ENCODE data around the gene TSPO.

The TSPO gene

DNA sequence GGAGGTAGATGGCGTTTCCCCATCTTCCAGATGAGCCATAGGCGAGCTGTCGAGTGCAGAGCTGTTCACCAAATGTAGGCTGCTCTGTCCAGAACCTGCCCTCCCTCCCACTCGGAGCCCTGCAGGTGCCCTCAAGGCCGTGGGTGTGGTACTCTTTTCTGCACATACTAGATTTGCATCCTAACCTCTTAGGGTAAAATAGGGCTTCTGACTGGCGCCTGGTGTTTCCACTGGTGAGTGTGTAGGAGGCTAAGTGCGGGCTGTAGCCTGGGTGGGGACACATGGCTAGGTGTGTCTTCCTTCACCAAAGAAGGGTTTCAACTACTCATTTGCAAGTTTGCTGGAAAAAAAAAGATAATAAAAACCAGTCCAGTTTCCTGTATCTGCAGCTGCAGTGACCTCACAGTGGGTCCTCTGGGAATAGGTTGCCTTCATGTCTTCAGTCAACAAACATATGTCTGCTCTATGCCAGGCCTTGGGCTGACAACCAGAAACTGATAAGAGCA is 32.4 kb upstream of the TSPO start:
- Histone ChIP-seq H3K4me3 (ENCODE audit: low read depth, low read length) (no peak overlapping the region), H3K9me3 (no peaks in the 10 kb centered on the region), H3K36me3 (no peaks in the 10 kb centered on the region), H3K4me1 (0 out of 2 replicates have a peak, but pooled peaks cover 2% of the 10 kb centered on the region), H3K27me3 (no peaks in the 10 kb centered on the region; the same call in 1 of the 2 replicates)
- TF ChIP-seq, protein P1, sequence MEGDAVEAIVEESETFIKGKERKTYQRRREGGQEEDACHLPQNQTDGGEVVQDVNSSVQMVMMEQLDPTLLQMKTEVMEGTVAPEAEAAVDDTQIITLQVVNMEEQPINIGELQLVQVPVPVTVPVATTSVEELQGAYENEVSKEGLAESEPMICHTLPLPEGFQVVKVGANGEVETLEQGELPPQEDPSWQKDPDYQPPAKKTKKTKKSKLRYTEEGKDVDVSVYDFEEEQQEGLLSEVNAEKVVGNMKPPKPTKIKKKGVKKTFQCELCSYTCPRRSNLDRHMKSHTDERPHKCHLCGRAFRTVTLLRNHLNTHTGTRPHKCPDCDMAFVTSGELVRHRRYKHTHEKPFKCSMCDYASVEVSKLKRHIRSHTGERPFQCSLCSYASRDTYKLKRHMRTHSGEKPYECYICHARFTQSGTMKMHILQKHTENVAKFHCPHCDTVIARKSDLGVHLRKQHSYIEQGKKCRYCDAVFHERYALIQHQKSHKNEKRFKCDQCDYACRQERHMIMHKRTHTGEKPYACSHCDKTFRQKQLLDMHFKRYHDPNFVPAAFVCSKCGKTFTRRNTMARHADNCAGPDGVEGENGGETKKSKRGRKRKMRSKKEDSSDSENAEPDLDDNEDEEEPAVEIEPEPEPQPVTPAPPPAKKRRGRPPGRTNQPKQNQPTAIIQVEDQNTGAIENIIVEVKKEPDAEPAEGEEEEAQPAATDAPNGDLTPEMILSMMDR (IDR thresholded peaks at IDR 0.05; ENCODE audit: low read depth, low read length) = no peak
- DNase-seq = peak; percentile 75

DNA sequence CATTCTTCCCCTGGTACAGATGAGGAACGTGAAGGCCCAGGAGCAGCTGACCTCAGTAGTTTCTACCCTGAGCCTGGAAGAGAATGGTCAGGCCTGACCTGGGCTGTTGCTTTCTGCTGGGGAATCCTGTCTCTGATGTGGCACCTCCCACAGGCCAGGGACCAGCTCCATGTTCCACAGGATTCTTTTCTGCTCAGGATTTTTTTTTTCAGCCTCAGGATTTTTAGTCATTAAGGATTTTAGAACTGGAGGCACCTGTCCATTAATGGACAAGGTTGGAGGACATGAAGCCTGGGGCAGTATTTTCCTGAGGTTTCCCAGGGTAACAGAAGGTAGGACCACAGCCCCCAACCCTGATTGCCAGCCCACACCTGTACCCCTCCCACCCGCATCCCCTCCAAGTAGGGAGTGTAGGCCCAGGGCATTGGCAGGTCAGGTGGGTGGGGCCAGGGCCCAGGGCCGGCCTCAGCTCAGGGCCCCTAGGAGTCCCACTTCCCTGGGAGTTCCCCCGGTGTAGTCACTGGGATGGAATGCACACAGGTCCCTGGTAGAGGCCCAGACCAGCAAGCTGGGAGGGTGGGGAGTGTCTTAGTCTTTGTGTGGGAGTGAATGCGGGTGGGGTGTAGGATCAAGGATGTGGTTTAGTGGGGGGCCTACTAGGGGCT is 24.7 kb upstream of the TSPO start:
- H3K36me3 ChIP-seq = peaks cover 5% of the 10 kb centered on the region
- no peaks in the 10 kb centered on the region for H3K4me1 ChIP-seq
- TF ChIP-seq, protein P1 (IDR thresholded peaks at IDR 0.05; ENCODE audit: low read depth, low read length) = no peak
- no peaks in the 10 kb centered on the region for H3K27me3 ChIP-seq
- no peak for DNase-seq
- no peak overlapping the region for H3K4me3 ChIP-seq (ENCODE audit: low read depth, low read length)
- H3K9me3 ChIP-seq = no peaks in the 10 kb centered on the region

DNA sequence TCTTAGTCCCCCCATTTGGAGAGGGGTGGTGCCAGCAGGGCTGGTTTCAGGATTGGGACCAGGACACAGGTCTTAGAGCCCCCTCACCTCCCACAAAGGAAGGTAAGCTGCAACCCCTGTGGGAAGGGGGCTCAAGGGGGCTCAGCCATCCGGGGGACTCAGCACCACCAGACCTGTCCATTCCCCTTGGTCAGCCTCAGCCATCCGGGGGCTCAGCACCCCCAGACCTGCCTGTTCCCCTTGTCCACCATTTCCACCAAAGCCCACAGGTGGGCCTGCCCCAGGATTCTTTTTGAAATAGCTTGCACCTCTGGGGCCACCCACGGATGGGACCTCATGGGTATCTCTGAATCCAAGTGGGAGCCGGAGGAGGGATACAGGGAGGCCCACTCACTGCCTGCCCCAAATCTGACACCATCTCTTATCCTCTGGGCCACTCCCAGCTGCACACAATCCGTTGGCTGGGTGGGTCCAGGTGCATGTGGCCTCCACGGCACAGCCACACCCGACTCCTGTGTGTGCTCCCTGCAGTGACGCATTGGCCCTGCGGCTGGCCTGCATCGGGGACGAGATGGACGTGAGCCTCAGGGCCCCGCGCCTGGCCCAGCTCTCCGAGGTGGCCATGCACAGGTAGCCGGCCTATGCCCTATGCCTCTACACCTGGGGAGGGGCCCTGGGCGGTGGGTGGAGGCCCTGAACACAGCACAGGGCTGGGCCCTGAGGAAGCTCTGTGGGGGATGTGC is 24.0 kb upstream of the TSPO start:
- Histone ChIP-seq H3K4me1 (no peaks in the 10 kb centered on the region), H3K36me3 (peaks cover 12% of the 10 kb centered on the region), H3K27me3 (no peaks in the 10 kb centered on the region), H3K9me3 (no peaks in the 10 kb centered on the region), H3K4me3 (ENCODE audit: low read depth, low read length) (no peak overlapping the region)
- no peak for DNase-seq
- TF ChIP-seq, protein P1 (IDR thresholded peaks at IDR 0.05; ENCODE audit: low read depth, low read length) = no peak

DNA sequence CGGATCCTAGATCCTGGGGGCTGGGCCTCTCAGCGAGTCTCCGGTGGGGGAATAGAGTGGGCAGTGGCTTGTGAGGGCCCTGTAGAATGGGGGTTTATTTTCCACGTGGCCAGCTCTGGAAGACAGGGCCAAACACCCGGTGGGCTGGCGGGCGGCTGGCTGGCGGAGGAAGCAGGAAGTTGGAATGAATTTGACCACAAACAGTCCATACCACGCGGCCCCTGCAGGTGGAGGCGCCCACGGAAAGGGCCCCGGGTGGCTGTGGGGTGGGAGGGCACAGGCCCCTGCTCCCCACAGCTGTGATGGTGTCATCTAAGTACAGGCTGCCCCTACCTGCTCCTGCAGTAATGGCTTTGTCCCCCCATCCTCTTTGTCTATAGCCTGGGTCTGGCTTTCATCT is 23.2 kb upstream of the TSPO start:
- TF ChIP-seq, protein P1 (IDR thresholded peaks at IDR 0.05; ENCODE audit: low read depth, low read length) = no peak
- no peak overlapping the region for H3K4me3 ChIP-seq (ENCODE audit: low read depth, low read length)
- no peak for DNase-seq
- peaks cover 17% of the 10 kb centered on the region for H3K36me3 ChIP-seq
- H3K9me3 ChIP-seq = no peaks in the 10 kb centered on the region
- no peaks in the 10 kb centered on the region for H3K27me3 ChIP-seq
- H3K4me1 ChIP-seq = no peaks in the 10 kb centered on the region

DNA sequence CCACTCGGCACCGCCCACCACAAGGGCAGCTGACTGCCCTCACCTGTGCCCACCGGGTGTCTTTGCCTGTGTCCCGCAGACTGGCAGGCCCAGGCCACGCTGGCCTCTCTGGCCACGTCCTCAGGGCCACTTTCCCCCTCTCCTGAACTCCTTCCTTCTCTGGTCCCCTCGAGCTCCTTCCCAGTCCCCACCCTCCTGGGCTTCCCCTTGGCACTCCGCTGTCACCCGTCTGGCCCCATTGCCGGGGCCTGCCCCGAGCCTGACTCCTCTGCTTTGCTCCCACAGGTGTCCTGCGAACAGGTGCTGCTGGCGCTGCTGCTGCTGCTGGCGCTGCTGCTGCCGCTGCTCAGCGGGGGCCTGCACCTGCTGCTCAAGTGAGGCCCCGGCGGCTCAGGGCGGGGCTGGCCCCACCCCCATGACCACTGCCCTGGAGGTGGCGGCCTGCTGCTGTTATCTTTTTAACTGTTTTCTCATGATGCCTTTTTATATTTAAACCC is 22.4 kb upstream of the TSPO start:
- TF ChIP-seq, protein P1 (IDR thresholded peaks at IDR 0.05; ENCODE audit: low read depth, low read length) = no peak
- H3K27me3 ChIP-seq = no peaks in the 10 kb centered on the region
- peaks cover 24% of the 10 kb centered on the region for H3K36me3 ChIP-seq
- no peak overlapping the region for H3K4me3 ChIP-seq (ENCODE audit: low read depth, low read length)
- no peaks in the 10 kb centered on the region for H3K9me3 ChIP-seq
- H3K4me1 ChIP-seq = no peaks in the 10 kb centered on the region
- DNase-seq = no peak
